GM23338 (cell line): ENCODE results near the gene TTC1. TPM values are rescaled to one million over a fixed set of nuclear protein-coding genes. Genes with fewer than 3 reads are reported as not detected.

Source experiments
- ATAC-seq: fragments of 200-7000 bp; cut with Tn5 transposase; 3 replicates; pipeline ENCODE4 v1.9.1; 2020
- DNase-seq: peaks from one replicate; pipeline ENCODE4 v3.0.0-alpha.2; 2015; ENCODE audit warnings: low spot score
- H2AFZ ChIP-seq: fragments of 200-600 bp; sonication (generic); 2 replicates; pipeline ENCODE4 v1.8.0; 2016; ENCODE audit warnings: antibody characterized with exemption, mild to moderate bottlenecking, moderate library complexity
- H3F3A ChIP-seq: fragments of 200-600 bp; sonication (generic); replicated peaks from 2 replicates; pipeline ENCODE4 v1.8.0; 2017; ENCODE audit warnings: antibody characterized with exemption, mixed run types, low read depth
- H3K27ac ChIP-seq: fragments of 200-600 bp; sonication (generic); 2 replicates; pipeline ENCODE4 v1.6.1; 2016; ENCODE audit warnings: low read depth
- H3K27me3 ChIP-seq: fragments of 200-600 bp; sonication (generic); 2 replicates; pipeline ENCODE4 v1.8.0; 2016; ENCODE audit warnings: mild to moderate bottlenecking, mixed run types, moderate library complexity; ENCODE audit not compliant: insufficient read depth
- H3K36me3 ChIP-seq: fragments of 200-600 bp; sonication (generic); 2 replicates; pipeline ENCODE4 v1.8.0; 2016; ENCODE audit warnings: mild to moderate bottlenecking; ENCODE audit not compliant: insufficient read depth
- H3K4me1 ChIP-seq: fragments of 200-600 bp; sonication (generic); 2 replicates; pipeline ENCODE4 v1.8.0; 2016; ENCODE audit warnings: mild to moderate bottlenecking, moderate library complexity; ENCODE audit not compliant: insufficient read depth
- H3K4me2 ChIP-seq: fragments of 200-600 bp; sonication (generic); 2 replicates; pipeline ENCODE4 v1.7.1; 2017; ENCODE audit warnings: mixed run types
- H3K4me3 ChIP-seq: fragments of 200-600 bp; sonication (generic); 2 replicates; pipeline ENCODE4 v1.6.1; 2016; ENCODE audit warnings: mixed run types
- H3K79me2 ChIP-seq: fragments of 200-600 bp; sonication (generic); replicated peaks from 2 replicates; pipeline ENCODE4 v1.8.0; 2017; ENCODE audit warnings: mild to moderate bottlenecking; ENCODE audit not compliant: insufficient read depth
- H3K9me2 ChIP-seq: fragments of 200-600 bp; sonication (generic); 2 replicates; pipeline ENCODE4 v1.8.0; 2017; ENCODE audit not compliant: insufficient read depth
- H4K20me1 ChIP-seq: fragments of 200-600 bp; sonication (generic); replicated peaks from 2 replicates; pipeline ENCODE4 v1.8.0; 2017; ENCODE audit warnings: mild to moderate bottlenecking; ENCODE audit not compliant: insufficient read depth
- H3K27ac Mint-ChIP-seq: 2 replicates; pipeline ENCODE4 v1.8.0; 2020; ENCODE audit warnings: inconsistent platforms, mild to moderate bottlenecking, moderate library complexity, mixed read lengths
- H3K27me3 Mint-ChIP-seq: 3 replicates; pipeline ENCODE4 v1.8.0; 2022; ENCODE audit warnings: low read depth, mild to moderate bottlenecking, moderate library complexity, mixed read lengths, inconsistent platforms; ENCODE audit not compliant: insufficient read depth, poor library complexity
- H3K36me3 Mint-ChIP-seq: 3 replicates; pipeline ENCODE4 v1.8.0; 2021; ENCODE audit warnings: low read depth, mild to moderate bottlenecking, inconsistent platforms, moderate library complexity, mixed read lengths
- H3K4me1 Mint-ChIP-seq: 3 replicates; pipeline ENCODE4 v1.8.0; 2020; ENCODE audit warnings: mild to moderate bottlenecking, inconsistent platforms, mixed read lengths
- H3K4me3 Mint-ChIP-seq: 3 replicates; pipeline ENCODE4 v1.8.0; 2021; ENCODE audit warnings: moderate library complexity, mild to moderate bottlenecking, inconsistent platforms, mixed read lengths
- H3K9me3 Mint-ChIP-seq: 3 replicates; pipeline ENCODE4 v1.8.0; 2020; ENCODE audit warnings: moderate library complexity, mild to moderate bottlenecking, inconsistent platforms, mixed read lengths
- CREB1 ChIP-seq: fragments of 250-450 bp; sonication (Bioruptor Pico); IDR thresholded peaks from 2 replicates; pipeline ENCODE4 v1.5.0; 2020; ENCODE audit warnings: low read depth, mild to moderate bottlenecking, moderate library complexity
- CTCF ChIP-seq, 2 experiments: fragments of 200-600 bp in 1 of 2; sonication (generic) in 1 of 2; conservative IDR thresholded peaks; 2 replicates each; pipeline versions ENCODE4 v1.5.1 to v1.6.1; 2016 to 2017; ENCODE audit warnings: antibody characterized with exemption in 2 of 2, low read depth in 2 of 2, mild to moderate bottlenecking in 2 of 2, moderate library complexity in 1 of 2
- ETS1 ChIP-seq: IDR thresholded peaks from 2 replicates; pipeline ENCODE4 v1.6.1; 2016; ENCODE audit warnings: antibody characterized with exemption
- EZH2 ChIP-seq: fragments of 200-600 bp; sonication (generic); IDR thresholded peaks from one replicate; pipeline ENCODE4 v1.8.0; 2017; ENCODE audit warnings: antibody characterized with exemption, mild to moderate bottlenecking, low read depth; ENCODE audit not compliant: unreplicated experiment
- EZH2phosphoT487 ChIP-seq: fragments of 200-600 bp; sonication (generic); IDR thresholded peaks from one replicate; pipeline ENCODE4 v1.8.1; 2018; ENCODE audit warnings: antibody characterized with exemption; ENCODE audit not compliant: unreplicated experiment
- JUNB ChIP-seq: IDR thresholded peaks from one replicate; pipeline ENCODE4 v1.6.1; 2016; ENCODE audit warnings: antibody characterized with exemption; ENCODE audit not compliant: unreplicated experiment
- NANOG ChIP-seq: IDR thresholded peaks from 2 replicates; pipeline ENCODE4 v1.6.1; 2016; ENCODE audit warnings: antibody characterized with exemption, borderline replicate concordance
- POLR2AphosphoS5 ChIP-seq: IDR thresholded peaks from 2 replicates; pipeline ENCODE4 v1.6.1; 2016; ENCODE audit warnings: antibody characterized with exemption, low read depth
- REST ChIP-seq: IDR thresholded peaks from one replicate; pipeline ENCODE4 v1.6.1; 2018; ENCODE audit warnings: antibody characterized with exemption; ENCODE audit not compliant: unreplicated experiment
- STAT1 ChIP-seq: IDR thresholded peaks from one replicate; pipeline ENCODE4 v1.6.1; 2016; ENCODE audit warnings: antibody characterized with exemption; ENCODE audit not compliant: unreplicated experiment
- ZNF114 ChIP-seq: fragments of 250-450 bp; sonication (Bioruptor Pico); IDR thresholded peaks from 2 replicates; pipeline ENCODE4 v1.5.0; 2020; ENCODE audit warnings: mild to moderate bottlenecking, moderate library complexity
- ZNF331 ChIP-seq: fragments of 250-450 bp; sonication (Bioruptor Pico); IDR thresholded peaks from 2 replicates; pipeline ENCODE4 v1.5.0; 2020; ENCODE audit warnings: low read depth, mild to moderate bottlenecking, moderate library complexity
- ZNF462 ChIP-seq: fragments of 250-450 bp; sonication (Bioruptor Pico); IDR thresholded peaks from 2 replicates; pipeline ENCODE4 v1.5.0; 2020; ENCODE audit warnings: mild to moderate bottlenecking, moderate library complexity
- polyA plus RNA-seq: library from polyadenylated mRNA; unstranded; fragments of >200 nt; fragmentation: Nextera tagmentation; extraction: Ambion mirVana; gene quantifications from 2 replicates; pipeline ENCODE4 v1.2.1, GENCODE V29; 2016
- total RNA-seq: library from RNA; depleted of rRNA; stranded (reverse); fragments of >200 nt; shearing (Covaris generic); gene quantifications from 2 replicates; pipeline ENCODE4 v1.2.3, GENCODE V29; 2014

TTC1 gene
- total and polyA plus RNA-seq, 2 experiments from 2014 or later: 48.9 to 131 TPM

GRCh38 chr5:160033546-160034252 lies 24.8 kb downstream of the TTC1 start:
- Histone ChIP-seq H3K36me3 (peaks cover 20% of the 10 kb centered on the region), H3K27me3 (no peaks in the 10 kb centered on the region), H3K4me1 (no peaks in the 10 kb centered on the region), H4K20me1 (peaks cover 9% of the 10 kb centered on the region), H3K27ac (no peak overlapping the region), H3K9me2 (no peaks in the 10 kb centered on the region), H3K4me2 (no peak overlapping the region), H2AFZ (no peak overlapping the region), H3K4me3 (no peak overlapping the region), H3K79me2 (peaks cover 26% of the 10 kb centered on the region; the same call in 1 of the 2 replicates), H3F3A (0 out of 2 replicates have a peak, but pooled peaks cover 8% of the 10 kb centered on the region)
- H3K27ac Mint-ChIP-seq: no peak overlapping the region
- DNase-seq (no peak), ATAC-seq (no peak)
- TF ChIP-seq ZNF462 (CRISPR knock-in tag): no peak
- TF ChIP-seq POLR2AphosphoS5: no peak
- no peak for TF ChIP-seq CTCF (conservative IDR thresholded peaks at IDR 0.05; ENCODE audit: low read depth in 2 of 2)
- TF ChIP-seq ZNF331 (CRISPR knock-in tag): no peak
- no peak for TF ChIP-seq EZH2phosphoT487
- no peak for TF ChIP-seq STAT1
- TF ChIP-seq ZNF114: no peak
- no peak for TF ChIP-seq ETS1
- no peak for TF ChIP-seq JUNB
- no peak for TF ChIP-seq EZH2
- no peak for TF ChIP-seq REST
- no peak for TF ChIP-seq NANOG
- no peak for TF ChIP-seq CREB1 (CRISPR knock-in tag)
- peaks cover 44% of the 10 kb centered on the region for H3K36me3 Mint-ChIP-seq
- H3K27me3 Mint-ChIP-seq: peaks cover 6% of the 10 kb centered on the region
- H3K4me1 Mint-ChIP-seq: no peaks in the 10 kb centered on the region
- H3K4me3 Mint-ChIP-seq: no peak overlapping the region
- H3K9me3 Mint-ChIP-seq: no peaks in the 10 kb centered on the region
